Mesenchymal stem cell (in vitro differentiated cells and primary cell): ENCODE measurements around the gene KLHDC7B.

Experiments used
- DNase-seq: peaks from one replicate; pipeline ENCODE4 v3.0.0-alpha.2; 2013
- H2AFZ ChIP-seq: one replicate; pipeline ENCODE4 v1.6.1; 2013; ENCODE audit warnings: low read depth, mild to moderate bottlenecking, control low read depth, inconsistent platforms, low read length, moderate library complexity
- H2AK5ac ChIP-seq: 2 replicates; pipeline ENCODE4 v1.6.1; 2013; ENCODE audit warnings: low read length, moderate library complexity, mild to moderate bottlenecking, inconsistent platforms; ENCODE audit not compliant: severe bottlenecking
- H2BK120ac ChIP-seq: one replicate; pipeline ENCODE4 v1.6.1; 2013; ENCODE audit warnings: low read depth, mild to moderate bottlenecking, inconsistent platforms, low read length, moderate library complexity
- H2BK12ac ChIP-seq, 2 experiments: one replicate each; pipeline ENCODE4 v1.6.1; 2013; ENCODE audit warnings: inconsistent platforms in 2 of 2, low read length in 2 of 2, mild to moderate bottlenecking in 2 of 2, moderate library complexity in 2 of 2, control low read depth in 1 of 2
- H2BK15ac ChIP-seq: one replicate; pipeline ENCODE4 v1.6.1; 2013; ENCODE audit warnings: mild to moderate bottlenecking, low read depth, inconsistent platforms; ENCODE audit not compliant: poor library complexity, severe bottlenecking
- H2BK5ac ChIP-seq: 2 replicates; pipeline ENCODE4 v1.6.1; 2013; ENCODE audit warnings: low read depth, mild to moderate bottlenecking, low read length, control low read depth, inconsistent platforms; ENCODE audit not compliant: poor library complexity, severe bottlenecking
- H3K14ac ChIP-seq, 2 experiments: one replicate each; pipeline ENCODE4 v1.6.1; 2013; ENCODE audit warnings: inconsistent platforms in 2 of 2, low read length in 2 of 2, control low read depth in 1 of 2, mild to moderate bottlenecking in 1 of 2, moderate library complexity in 1 of 2
- H3K18ac ChIP-seq, 2 experiments: one replicate each; pipeline ENCODE4 v1.6.1; 2013; ENCODE audit warnings: inconsistent platforms in 2 of 2, low read length in 2 of 2, control low read depth in 1 of 2, low read depth in 1 of 2, mild to moderate bottlenecking in 1 of 2
- H3K23ac ChIP-seq, 2 experiments: one replicate each; pipeline ENCODE4 v1.6.1; 2013; ENCODE audit warnings: inconsistent platforms in 2 of 2, low read length in 2 of 2, mild to moderate bottlenecking in 2 of 2, moderate library complexity in 2 of 2, control low read depth in 1 of 2
- H3K27ac ChIP-seq: 2 replicates; pipeline ENCODE4 v1.5.1; 2013; ENCODE audit warnings: mild to moderate bottlenecking, moderate library complexity, low read length, control low read depth, inconsistent platforms; ENCODE audit not compliant: poor library complexity, severe bottlenecking
- H3K27me3 ChIP-seq, 2 experiments: 2 replicates each; pipeline versions ENCODE4 v1.6.1 to v1.7.0; 2013; ENCODE audit warnings: low read length in 2 of 2, mild to moderate bottlenecking in 2 of 2, moderate library complexity in 2 of 2, control low read depth in 1 of 2, inconsistent platforms in 1 of 2; ENCODE audit not compliant: control insufficient read depth in 1 of 2, insufficient read depth in 1 of 2
- H3K36me3 ChIP-seq, 2 experiments: 2 replicates each; pipeline versions ENCODE4 v1.6.1 to v1.7.0; 2013; ENCODE audit warnings: low read length in 2 of 2, control low read depth in 1 of 2, inconsistent platforms in 1 of 2, low read depth in 1 of 2, mild to moderate bottlenecking in 1 of 2; ENCODE audit not compliant: insufficient read depth in 2 of 2, control insufficient read depth in 1 of 2
- H3K4ac ChIP-seq, 2 experiments: one replicate each; pipeline ENCODE4 v1.6.1; 2013; ENCODE audit warnings: inconsistent platforms in 2 of 2, low read length in 2 of 2, mild to moderate bottlenecking in 2 of 2, moderate library complexity in 2 of 2, control low read depth in 1 of 2, low read depth in 1 of 2
- H3K4me1 ChIP-seq: 2 replicates; pipeline ENCODE4 v1.6.1; 2013; ENCODE audit warnings: low read depth, low read length, control low read depth; ENCODE audit not compliant: control insufficient read depth, insufficient read depth
- H3K4me2 ChIP-seq: 2 replicates; pipeline ENCODE4 v1.6.1; 2013; ENCODE audit warnings: low read length, mild to moderate bottlenecking, inconsistent platforms; ENCODE audit not compliant: poor library complexity, severe bottlenecking
- H3K4me3 ChIP-seq, 2 experiments: 2 replicates each; pipeline versions ENCODE4 v1.5.1 to v1.7.0; 2013; ENCODE audit warnings: low read length in 2 of 2, mild to moderate bottlenecking in 2 of 2, control low read depth in 1 of 2, low read depth in 1 of 2; ENCODE audit not compliant: insufficient read depth in 1 of 2
- H3K79me1 ChIP-seq: replicated peaks from 2 replicates; pipeline ENCODE4 v1.6.1; 2013; ENCODE audit warnings: mild to moderate bottlenecking, control low read depth, low read length, inconsistent platforms; ENCODE audit not compliant: poor library complexity, severe bottlenecking
- H3K9ac ChIP-seq: 2 replicates; pipeline ENCODE4 v1.7.0; 2013; ENCODE audit warnings: mild to moderate bottlenecking, low read length, moderate library complexity
- H3K9me3 ChIP-seq: 2 replicates; pipeline ENCODE4 v1.7.0; 2013; ENCODE audit warnings: mild to moderate bottlenecking, low read length; ENCODE audit not compliant: control insufficient read depth
- H4K8ac ChIP-seq: one replicate; pipeline ENCODE4 v1.6.1; 2013; ENCODE audit warnings: inconsistent platforms, mild to moderate bottlenecking, low read length, moderate library complexity
- H4K91ac ChIP-seq: one replicate; pipeline ENCODE4 v1.6.1; 2013; ENCODE audit warnings: mild to moderate bottlenecking, low read length, inconsistent platforms
- WGBS: methylation state at CpG from one replicate; pipeline ENCODE4 v1.1.7; 2013; ENCODE audit warnings: mixed read lengths; 5-methylcytosine and 5-hydroxymethylcytosine counted together

Gene KLHDC7B

GRCh38 chr22:50516068-50516467 is 29.6 kb upstream of the KLHDC7B start:
- no peak overlapping the region for H2BK12ac ChIP-seq
- no peak overlapping the region for H3K4me3 ChIP-seq
- H3K36me3 ChIP-seq = peaks cover 40 to 48% of the 10 kb centered on the region in 2 experiments
- H3K4ac ChIP-seq = no peak overlapping the region
- no peak overlapping the region for H3K23ac ChIP-seq
- H3K4me2 ChIP-seq = no peak overlapping the region
- H3K14ac ChIP-seq = no peak overlapping the region
- no peak overlapping the region for H3K9ac ChIP-seq
- WGBS = 96% methylated on average over 8 of the region's 8 CpGs
- H3K79me1 ChIP-seq = peaks cover 51% of the 10 kb centered on the region
- no peak overlapping the region for H2BK120ac ChIP-seq
- H3K27me3 ChIP-seq = no peaks in the 10 kb centered on the region
- no peak overlapping the region for H3K18ac ChIP-seq
- no peak overlapping the region for H4K91ac ChIP-seq
- no peak overlapping the region for H4K8ac ChIP-seq
- H2BK5ac ChIP-seq = no peak overlapping the region
- no peak overlapping the region for H2BK15ac ChIP-seq
- H3K9me3 ChIP-seq = no peaks in the 10 kb centered on the region
- no peak overlapping the region for H3K27ac ChIP-seq
- no peak overlapping the region for H2AFZ ChIP-seq
- no peak for DNase-seq
- H2AK5ac ChIP-seq = no peak overlapping the region
- H3K4me1 ChIP-seq = peaks cover 4% of the 10 kb centered on the region

- Histone ChIP-seq H4K8ac (no peak overlapping the region), H3K4me2 (no peak overlapping the region), H3K4me1 (peaks cover 4% of the 10 kb centered on the region), H2BK12ac (no peak overlapping the region), H2BK120ac (no peak overlapping the region), H3K4ac (no peak overlapping the region), H3K23ac (no peak overlapping the region), H3K27me3 (no peaks in the 10 kb centered on the region), H2BK5ac (no peak overlapping the region), H2BK15ac (no peak overlapping the region), H3K14ac (no peak overlapping the region), H3K4me3 (no peak overlapping the region), H2AFZ (no peak overlapping the region), H3K27ac (no peak overlapping the region), H3K36me3 (peaks cover 48 to 56% of the 10 kb centered on the region in 2 experiments), H3K79me1 (peaks cover 59% of the 10 kb centered on the region), H3K18ac (no peak overlapping the region), H4K91ac (no peak overlapping the region), H2AK5ac (no peak overlapping the region), H3K9me3 (no peaks in the 10 kb centered on the region), H3K9ac (no peak overlapping the region)
- WGBS = 91% methylated on average over 16 of the region's 16 CpGs
- no peak for DNase-seq
These were observed 28.8 kb upstream of the KLHDC7B start for GRCh38 chr22:50516891-50517290.

- Histone ChIP-seq H4K8ac (no peak overlapping the region), H2AK5ac (no peak overlapping the region), H3K14ac (no peak overlapping the region), H3K18ac (no peak overlapping the region), H3K4me2 (no peak overlapping the region), H3K9ac (no peak overlapping the region), H3K27ac (no peak overlapping the region), H3K4me3 (no peak overlapping the region), H2BK120ac (no peak overlapping the region), H2BK12ac (no peak overlapping the region), H2BK15ac (no peak overlapping the region), H3K4ac (no peak overlapping the region), H3K4me1 (peaks cover 4% of the 10 kb centered on the region), H2AFZ (no peak overlapping the region), H2BK5ac (no peak overlapping the region), H3K27me3 (no peaks in the 10 kb centered on the region), H3K79me1 (peaks cover 60% of the 10 kb centered on the region), H4K91ac (no peak overlapping the region), H3K9me3 (no peaks in the 10 kb centered on the region), H3K36me3 (peaks cover 52 to 64% of the 10 kb centered on the region in 2 experiments), H3K23ac (no peak overlapping the region)
- WGBS = 97% methylated on average over 20 of the region's 20 CpGs
- no peak for DNase-seq
These were observed 28.0 kb upstream of the KLHDC7B start for GRCh38 chr22:50517495-50518260.

- Histone ChIP-seq H3K9me3 (no peaks in the 10 kb centered on the region), H3K9ac (no peak overlapping the region), H3K4ac (no peak overlapping the region), H3K79me1 (peaks cover 62% of the 10 kb centered on the region), H3K4me3 (no peak overlapping the region), H2BK15ac (no peak overlapping the region), H3K27ac (no peak overlapping the region), H3K4me2 (no peak overlapping the region), H4K8ac (no peak overlapping the region), H2AFZ (no peak overlapping the region), H3K4me1 (peaks cover 4% of the 10 kb centered on the region), H3K18ac (no peak overlapping the region), H3K27me3 (no peaks in the 10 kb centered on the region), H3K14ac (no peak overlapping the region), H2AK5ac (no peak overlapping the region), H2BK5ac (no peak overlapping the region), H2BK120ac (no peak overlapping the region), H3K23ac (no peak overlapping the region), H3K36me3 (peaks cover 62 to 70% of the 10 kb centered on the region in 2 experiments), H2BK12ac (no peak overlapping the region), H4K91ac (no peak overlapping the region)
- 92% methylated on average over 7 of the region's 7 CpGs for WGBS
- no peak for DNase-seq
These were observed 27.1 kb upstream of the KLHDC7B start for GRCh38 chr22:50518606-50519005.
